ENCODE results near the gene SERPINB1. TPM values are rescaled to one million over a fixed set of nuclear protein-coding genes. Genes with fewer than 3 reads are reported as not detected.

Gene SERPINB1
- total RNA-seq, 1 experiment from 2014 or later, result 82.3 TPM

- POLR2A ChIA-PET (ENCODE audit: unreplicated experiment), result no interaction called here
- no peak overlapping the region for H2AFZ ChIP-seq
- no TSS peak for BruUV-seq (replicated peaks)
Measured at GRCh38 chr6:2784930-2785329, 56.7 kb downstream of the SERPINB1 start.

GRCh38 chr6:2784061-2784460 is 57.6 kb downstream of the SERPINB1 start:
- no peaks in the 10 kb centered on the region for H3K9me2 ChIP-seq (ENCODE audit: insufficient read depth)
- H3K79me2 ChIP-seq (ENCODE audit: low read depth), result 0 out of 2 replicates have a peak, but pooled peaks cover 2% of the 10 kb centered on the region
- no peaks in the 10 kb centered on the region for H3K9me3 ChIP-seq (ENCODE audit: insufficient read depth, low read depth)
- H3K27me3 ChIP-seq (ENCODE audit: insufficient read depth, low read depth), result no peaks in the 10 kb centered on the region
- H3K4me2 ChIP-seq, result no peak overlapping the region
- ChIA-PET POLR2A (ENCODE audit: unreplicated experiment) (interaction anchor here (0.5 to 0.8 kb wide), 2 partner anchors 59 to 156 kb away, joined by 3 to 27 read pairs; no protein-coding TSS in a partner anchor), CTCF (interaction anchor here (0.6 kb wide), 1 partner anchor 790 kb away, joined by 5 read pairs; no protein-coding TSS in a partner anchor)
- no peak for DNase-seq
- no peak overlapping the region for H2AFZ ChIP-seq
- no peak overlapping the region for H3K27ac ChIP-seq
- no peaks in the 10 kb centered on the region for H4K20me1 ChIP-seq (ENCODE audit: insufficient read depth)
- no peaks in the 10 kb centered on the region for H3K36me3 ChIP-seq (ENCODE audit: low read depth)
- no peaks in the 10 kb centered on the region for H3F3A ChIP-seq (ENCODE audit: insufficient read depth, low read depth)
- no TSS peak for BruUV-seq (replicated peaks)
- intact Hi-C loops (cut with micrococcal nuclease; ENCODE audit: unreplicated experiment), result no loop called here
- no peaks in the 10 kb centered on the region for H3K4me1 ChIP-seq (replicated peaks; ENCODE audit: insufficient read depth)
- no peak for TF ChIP-seq EZH2 (IDR thresholded peaks at IDR 0.05; ENCODE audit: low read depth)
- TF ChIP-seq CTCF (conservative IDR thresholded peaks at IDR 0.05), result no peak
- H3K4me3 ChIP-seq, result no peak overlapping the region

More at GRCh38 chr6:2784930-2785329, 56.7 kb downstream of the SERPINB1 start:
- no peaks in the 10 kb centered on the region for H4K20me1 ChIP-seq (ENCODE audit: insufficient read depth)
- DNase-seq, result no peak
- no peaks in the 10 kb centered on the region for H3K4me1 ChIP-seq (replicated peaks; ENCODE audit: insufficient read depth)
- no peaks in the 10 kb centered on the region for H3K9me2 ChIP-seq (ENCODE audit: insufficient read depth)
- CTCF ChIA-PET, result interaction anchor here (0.6 kb wide), 1 partner anchor 551 kb away, joined by 3 read pairs; no protein-coding TSS in a partner anchor
- no peaks in the 10 kb centered on the region for H3K27me3 ChIP-seq (ENCODE audit: insufficient read depth, low read depth)
- no peak overlapping the region for H3K4me3 ChIP-seq
- 0 out of 2 replicates have a peak, but pooled peaks cover under 1% of the 10 kb centered on the region for H3F3A ChIP-seq (ENCODE audit: insufficient read depth, low read depth)
- no peak overlapping the region for H3K4me2 ChIP-seq
- no peaks in the 10 kb centered on the region for H3K9me3 ChIP-seq (ENCODE audit: insufficient read depth, low read depth)
- TF ChIP-seq EZH2 (IDR thresholded peaks at IDR 0.05; ENCODE audit: low read depth) (no peak), CTCF (conservative IDR thresholded peaks at IDR 0.05) (no peak)
- no peaks in the 10 kb centered on the region for H3K36me3 ChIP-seq (ENCODE audit: low read depth)
- 0 out of 2 replicates have a peak, but pooled peaks cover 2% of the 10 kb centered on the region for H3K79me2 ChIP-seq (ENCODE audit: low read depth)
- H3K27ac ChIP-seq, result no peak overlapping the region
- intact Hi-C loops (cut with micrococcal nuclease; ENCODE audit: unreplicated experiment), result no loop called here

GRCh38 chr6:2783188-2783963 is 58.3 kb downstream of the SERPINB1 start:
- Histone ChIP-seq H3K9me2 (ENCODE audit: insufficient read depth) (no peaks in the 10 kb centered on the region), H3K27ac (no peak overlapping the region), H2AFZ (no peak overlapping the region), H4K20me1 (ENCODE audit: insufficient read depth) (no peaks in the 10 kb centered on the region), H3K9me3 (ENCODE audit: insufficient read depth, low read depth) (no peaks in the 10 kb centered on the region), H3K4me2 (no peak overlapping the region), H3K27me3 (ENCODE audit: insufficient read depth, low read depth) (no peaks in the 10 kb centered on the region), H3K4me1 (replicated peaks; ENCODE audit: insufficient read depth) (no peaks in the 10 kb centered on the region), H3K36me3 (ENCODE audit: low read depth) (no peaks in the 10 kb centered on the region), H3K79me2 (ENCODE audit: low read depth) (peaks cover 2% of the 10 kb centered on the region; the same call in 1 of the 2 replicates), H3K4me3 (no peak overlapping the region), H3F3A (ENCODE audit: insufficient read depth, low read depth) (no peaks in the 10 kb centered on the region)
- ChIA-PET CTCF (interaction anchor here (0.6 kb wide), 1 partner anchor 790 kb away, joined by 5 read pairs; no protein-coding TSS in a partner anchor), POLR2A (ENCODE audit: unreplicated experiment) (interaction anchor here (0.5 to 0.8 kb wide), 4 partner anchors 60 to 157 kb away, joined by 3 to 27 read pairs (median 3); no protein-coding TSS in a partner anchor)
- intact Hi-C loops (cut with micrococcal nuclease; ENCODE audit: unreplicated experiment), result no loop called here
- TF ChIP-seq CTCF (conservative IDR thresholded peaks at IDR 0.05), result no peak
- no peak for TF ChIP-seq EZH2 (IDR thresholded peaks at IDR 0.05; ENCODE audit: low read depth)
- no TSS peak for BruUV-seq (replicated peaks)
- DNase-seq, result no peak
